IMR-90 (cell line): ENCODE data around the gene LYRM9.

Experiments used
- BHLHE40 ChIP-seq: fragments of 150-350 bp; IDR thresholded peaks from 2 replicates; pipeline ENCODE4 v1.6.1; 2016; ENCODE audit warnings: mild to moderate bottlenecking, low read depth, low read length
- CEBPB ChIP-seq: IDR thresholded peaks from 2 replicates; pipeline ENCODE4 v1.6.1; 2012; ENCODE audit warnings: low read depth, low read length, improper control_type of control experiment
- CHD1 ChIP-seq: IDR thresholded peaks from 2 replicates; pipeline ENCODE4 v1.6.1; 2012; ENCODE audit warnings: low read depth, low read length, improper control_type of control experiment
- MAFK ChIP-seq: IDR thresholded peaks from 2 replicates; pipeline ENCODE4 v1.6.1; 2012; ENCODE audit warnings: low read depth, low read length, improper control_type of control experiment
- MAZ ChIP-seq: IDR thresholded peaks from 2 replicates; pipeline ENCODE4 v1.6.1; 2012; ENCODE audit warnings: low read depth, mild to moderate bottlenecking, low read length, improper control_type of control experiment, moderate library complexity, borderline replicate concordance
- NFE2L2 ChIP-seq: fragments of 150-350 bp; IDR thresholded peaks from 2 replicates; pipeline ENCODE4 v1.6.1; 2016; ENCODE audit warnings: low read depth, mild to moderate bottlenecking, low read length
- POLR2A ChIP-seq: IDR thresholded peaks from 2 replicates; pipeline ENCODE4 v1.6.1; 2012; ENCODE audit warnings: mild to moderate bottlenecking, low read depth, low read length
- RAD21 ChIP-seq: IDR thresholded peaks from 2 replicates; pipeline ENCODE4 v1.6.1; 2012; ENCODE audit warnings: low read length, improper control_type of control experiment
- RCOR1 ChIP-seq: IDR thresholded peaks from 2 replicates; pipeline ENCODE4 v1.6.1; 2012; ENCODE audit warnings: mild to moderate bottlenecking, low read length, improper control_type of control experiment; ENCODE audit not compliant: insufficient replicate concordance
- RFX5 ChIP-seq: IDR thresholded peaks from 2 replicates; pipeline ENCODE4 v1.8.0; 2012; ENCODE audit warnings: low read depth, mild to moderate bottlenecking, low read length, moderate library complexity
- SMC3 ChIP-seq: fragments of 150-350 bp; IDR thresholded peaks from 2 replicates; pipeline ENCODE4 v1.6.1; 2016; ENCODE audit warnings: low read depth, mild to moderate bottlenecking, antibody characterized with exemption, low read length, moderate library complexity
- TF ChIP-seq, protein P1 (sequence below): conservative IDR thresholded peaks from 2 replicates; pipeline ENCODE4 v1.5.1; 2012; ENCODE audit warnings: mild to moderate bottlenecking, low read depth, low read length, improper control_type of control experiment
- TF ChIP-seq, protein P2 (sequence below): fragments of 150-350 bp; IDR thresholded peaks from 2 replicates; pipeline ENCODE4 v1.6.1; 2017; ENCODE audit warnings: mild to moderate bottlenecking, antibody characterized with exemption, low read length, low read depth

DNA sequence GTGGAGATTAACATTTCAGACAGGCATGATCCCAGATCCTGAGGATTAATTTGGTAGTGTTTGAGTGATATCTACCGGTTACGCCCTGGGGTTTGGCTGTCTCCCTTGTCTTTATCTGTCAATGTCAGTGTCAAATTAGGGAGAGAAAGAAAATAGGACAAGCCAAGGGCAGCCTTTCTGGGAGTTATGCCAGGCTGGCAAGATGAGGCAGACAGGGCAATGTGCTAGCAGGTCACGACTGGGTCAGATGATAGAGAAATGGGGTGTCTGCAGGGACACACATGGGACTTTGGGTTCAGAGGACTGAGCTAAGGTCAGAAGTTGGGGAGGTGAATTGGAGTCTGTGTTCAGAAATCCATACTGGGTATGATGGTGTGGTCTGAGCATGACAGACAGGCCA lies 27.4 kb upstream of the LYRM9 start:
- TF ChIP-seq, protein P1, sequence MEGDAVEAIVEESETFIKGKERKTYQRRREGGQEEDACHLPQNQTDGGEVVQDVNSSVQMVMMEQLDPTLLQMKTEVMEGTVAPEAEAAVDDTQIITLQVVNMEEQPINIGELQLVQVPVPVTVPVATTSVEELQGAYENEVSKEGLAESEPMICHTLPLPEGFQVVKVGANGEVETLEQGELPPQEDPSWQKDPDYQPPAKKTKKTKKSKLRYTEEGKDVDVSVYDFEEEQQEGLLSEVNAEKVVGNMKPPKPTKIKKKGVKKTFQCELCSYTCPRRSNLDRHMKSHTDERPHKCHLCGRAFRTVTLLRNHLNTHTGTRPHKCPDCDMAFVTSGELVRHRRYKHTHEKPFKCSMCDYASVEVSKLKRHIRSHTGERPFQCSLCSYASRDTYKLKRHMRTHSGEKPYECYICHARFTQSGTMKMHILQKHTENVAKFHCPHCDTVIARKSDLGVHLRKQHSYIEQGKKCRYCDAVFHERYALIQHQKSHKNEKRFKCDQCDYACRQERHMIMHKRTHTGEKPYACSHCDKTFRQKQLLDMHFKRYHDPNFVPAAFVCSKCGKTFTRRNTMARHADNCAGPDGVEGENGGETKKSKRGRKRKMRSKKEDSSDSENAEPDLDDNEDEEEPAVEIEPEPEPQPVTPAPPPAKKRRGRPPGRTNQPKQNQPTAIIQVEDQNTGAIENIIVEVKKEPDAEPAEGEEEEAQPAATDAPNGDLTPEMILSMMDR = no peak
- TF ChIP-seq CHD1 (no peak), RAD21 (no peak), CEBPB (no peak), NFE2L2 (no peak), RCOR1 (no peak), MAFK (no peak), RFX5 (no peak), BHLHE40 (no peak), POLR2A (no peak), MAZ (no peak), SMC3 (no peak)
- TF ChIP-seq, protein P2, sequence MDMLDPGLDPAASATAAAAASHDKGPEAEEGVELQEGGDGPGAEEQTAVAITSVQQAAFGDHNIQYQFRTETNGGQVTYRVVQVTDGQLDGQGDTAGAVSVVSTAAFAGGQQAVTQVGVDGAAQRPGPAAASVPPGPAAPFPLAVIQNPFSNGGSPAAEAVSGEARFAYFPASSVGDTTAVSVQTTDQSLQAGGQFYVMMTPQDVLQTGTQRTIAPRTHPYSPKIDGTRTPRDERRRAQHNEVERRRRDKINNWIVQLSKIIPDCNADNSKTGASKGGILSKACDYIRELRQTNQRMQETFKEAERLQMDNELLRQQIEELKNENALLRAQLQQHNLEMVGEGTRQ = no peak
